Measurements from ENCODE around the gene SLCO1B3.
"Not testable (repeated sequence)": the region's sequence is repeated elsewhere in the genome, so short reads cannot be mapped to it uniquely, and the experiment has no call there.

Gene SLCO1B3, protein sequence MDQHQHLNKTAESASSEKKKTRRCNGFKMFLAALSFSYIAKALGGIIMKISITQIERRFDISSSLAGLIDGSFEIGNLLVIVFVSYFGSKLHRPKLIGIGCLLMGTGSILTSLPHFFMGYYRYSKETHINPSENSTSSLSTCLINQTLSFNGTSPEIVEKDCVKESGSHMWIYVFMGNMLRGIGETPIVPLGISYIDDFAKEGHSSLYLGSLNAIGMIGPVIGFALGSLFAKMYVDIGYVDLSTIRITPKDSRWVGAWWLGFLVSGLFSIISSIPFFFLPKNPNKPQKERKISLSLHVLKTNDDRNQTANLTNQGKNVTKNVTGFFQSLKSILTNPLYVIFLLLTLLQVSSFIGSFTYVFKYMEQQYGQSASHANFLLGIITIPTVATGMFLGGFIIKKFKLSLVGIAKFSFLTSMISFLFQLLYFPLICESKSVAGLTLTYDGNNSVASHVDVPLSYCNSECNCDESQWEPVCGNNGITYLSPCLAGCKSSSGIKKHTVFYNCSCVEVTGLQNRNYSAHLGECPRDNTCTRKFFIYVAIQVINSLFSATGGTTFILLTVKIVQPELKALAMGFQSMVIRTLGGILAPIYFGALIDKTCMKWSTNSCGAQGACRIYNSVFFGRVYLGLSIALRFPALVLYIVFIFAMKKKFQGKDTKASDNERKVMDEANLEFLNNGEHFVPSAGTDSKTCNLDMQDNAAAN

DNA sequence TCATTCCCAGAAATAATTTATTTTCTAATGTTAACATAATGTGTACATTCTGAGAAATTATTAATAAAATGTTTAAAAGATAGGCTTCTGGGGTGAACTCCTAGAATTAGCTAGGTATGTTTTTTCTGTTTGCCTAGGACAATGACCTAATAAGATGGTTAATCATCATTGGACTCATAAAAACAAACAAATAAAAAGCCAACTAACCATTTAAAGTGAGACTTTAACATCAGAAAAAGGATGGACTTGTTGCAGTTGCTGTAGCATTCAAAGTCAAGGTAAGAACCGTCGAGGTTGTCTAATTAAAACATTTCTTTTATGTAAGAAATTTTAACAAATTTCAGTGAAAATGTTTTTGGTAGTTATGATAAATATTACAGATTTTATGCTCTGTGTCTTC, at the start of gene SLCO1B3:
Gene SLCO1B3, plus strand, starts transcription at position 219 of the 400 bp plus-strand sequence. CDS start 5,034 bp downstream, outside the sequence.
- DNase-seq (ENCODE audit: low spot score), result no peak

DNA sequence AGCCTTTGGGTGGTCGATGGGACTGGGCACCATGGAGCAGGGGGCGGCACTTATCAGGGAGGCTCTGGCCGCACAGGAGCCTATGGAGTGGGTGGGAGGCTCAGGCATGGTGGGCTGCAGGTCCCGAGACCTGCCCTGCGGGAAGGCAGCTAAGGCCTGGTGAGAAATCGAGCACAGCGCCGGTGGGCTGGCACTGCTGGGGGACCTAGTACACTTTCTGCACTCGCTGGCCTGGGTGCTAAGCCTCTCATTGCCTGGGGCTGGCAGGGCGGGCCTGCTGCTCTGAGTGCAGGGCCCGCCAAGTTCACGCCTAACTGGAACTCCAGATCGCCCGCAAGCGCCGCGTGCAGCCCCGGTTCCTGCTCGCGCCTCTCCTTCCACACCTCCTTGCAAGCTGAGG, 33.1 kb upstream of the SLCO1B3 start:
- no peak for DNase-seq (ENCODE audit: low spot score)

DNA sequence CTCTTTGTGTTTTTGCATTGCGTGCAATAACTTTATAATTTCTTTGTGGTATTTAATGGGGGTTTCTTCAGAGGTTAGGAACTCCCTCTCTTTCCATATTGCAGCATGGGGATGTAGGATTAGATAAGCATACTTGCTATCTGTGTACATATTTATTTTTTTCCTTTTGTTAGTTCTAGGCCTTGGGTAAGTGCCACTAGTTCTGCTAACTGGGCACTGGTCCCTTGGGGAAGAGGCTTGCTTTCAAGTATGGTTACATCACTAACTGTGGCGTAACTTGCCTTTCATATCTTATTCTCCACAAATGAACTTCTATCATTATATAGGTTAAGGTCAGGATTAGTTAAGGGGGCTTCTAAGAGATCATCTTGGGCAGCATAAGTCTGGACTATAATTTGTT, 31.5 kb upstream of the SLCO1B3 start:
- no peak for DNase-seq (ENCODE audit: low spot score)

DNA sequence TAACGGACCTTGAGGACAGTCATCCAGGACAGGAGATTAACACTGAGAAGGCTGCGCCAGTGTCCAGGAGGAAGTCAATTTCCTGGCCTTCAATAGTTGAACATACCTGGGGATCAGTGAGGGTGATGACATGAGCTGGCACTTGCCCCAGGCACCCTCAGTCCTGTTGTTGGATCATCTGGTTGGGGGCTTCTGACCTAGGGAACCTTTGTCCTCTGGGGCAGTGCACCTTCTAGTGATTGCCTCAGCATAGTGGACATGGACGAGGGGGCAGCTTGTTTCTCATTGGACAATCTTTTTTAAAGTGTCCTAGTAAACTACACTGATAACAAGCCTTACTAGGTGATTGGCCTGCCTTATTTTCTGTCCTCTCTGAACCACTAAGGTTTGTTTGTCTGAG, 30.5 kb upstream of the SLCO1B3 start:
- not testable (repeated sequence) for DNase-seq (ENCODE audit: low spot score)

DNA sequence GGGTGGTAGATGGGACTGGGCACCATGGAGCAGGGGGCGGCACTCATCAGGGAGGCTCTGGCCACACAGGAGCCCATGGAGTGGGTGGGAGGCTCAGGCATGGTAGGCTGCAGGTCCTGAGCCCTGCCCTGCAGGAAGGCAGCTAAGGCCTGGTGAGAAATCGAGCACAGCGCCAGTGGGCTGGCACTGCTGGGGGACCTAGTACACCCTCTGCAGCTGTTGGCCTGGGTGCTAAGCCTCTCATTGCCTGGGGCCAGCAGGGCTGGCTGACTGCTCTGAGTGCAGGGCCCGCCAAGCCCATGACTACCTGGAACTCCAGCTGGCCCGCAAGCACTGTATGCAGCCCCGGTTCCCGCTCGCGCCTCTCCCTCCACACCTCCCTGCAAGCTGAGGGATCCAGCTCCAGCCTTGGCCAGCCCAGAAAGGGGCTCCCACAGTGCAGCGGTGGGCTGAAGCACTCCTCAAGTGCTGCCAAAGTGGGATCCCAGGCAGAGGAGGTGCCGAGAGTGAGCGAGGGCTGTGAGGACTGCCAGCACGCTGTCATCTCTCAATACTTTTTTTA, 26.6 kb upstream of the SLCO1B3 start:
- not testable (repeated sequence) for DNase-seq (ENCODE audit: low spot score)

DNA sequence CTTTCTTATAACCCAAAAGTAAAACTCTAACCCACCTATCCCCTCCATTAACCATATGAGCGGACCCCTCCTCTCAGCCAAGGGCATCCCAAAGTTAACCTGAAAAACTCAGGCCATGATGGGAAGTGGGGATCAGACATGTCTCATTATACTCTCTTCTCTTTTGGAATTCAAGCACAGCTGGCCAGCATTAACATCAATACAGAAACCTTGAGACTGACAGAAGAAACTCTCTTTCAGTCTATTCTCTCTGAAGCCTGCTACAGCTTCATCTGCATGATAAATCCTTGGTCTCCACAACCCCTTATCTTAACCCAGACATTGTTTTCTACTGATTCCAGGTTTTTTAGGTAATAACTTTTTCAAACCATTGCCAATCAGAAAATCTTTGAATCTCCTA, 17.5 kb upstream of the SLCO1B3 start:
- DNase-seq (ENCODE audit: low spot score), result no peak

DNA sequence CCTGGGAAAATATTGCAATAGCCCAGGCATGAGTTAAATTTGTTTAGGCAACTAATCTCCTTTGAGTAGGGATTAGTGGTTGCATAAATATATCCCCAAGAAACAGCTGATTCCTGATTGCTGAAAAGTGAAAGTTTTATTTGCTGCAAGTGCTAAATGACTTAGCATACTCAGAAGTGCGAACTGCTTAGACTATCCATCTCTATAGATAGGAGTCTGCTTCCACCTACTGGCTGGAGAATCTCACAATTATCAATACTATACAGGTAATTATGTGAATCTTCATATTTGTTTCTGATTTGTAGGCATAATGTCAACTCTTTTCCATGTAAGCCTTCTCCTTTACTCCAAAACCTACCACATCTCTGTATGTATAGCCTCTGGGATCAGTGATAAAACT, 12.0 kb upstream of the SLCO1B3 start:
- no peak for DNase-seq (ENCODE audit: low spot score)

DNA sequence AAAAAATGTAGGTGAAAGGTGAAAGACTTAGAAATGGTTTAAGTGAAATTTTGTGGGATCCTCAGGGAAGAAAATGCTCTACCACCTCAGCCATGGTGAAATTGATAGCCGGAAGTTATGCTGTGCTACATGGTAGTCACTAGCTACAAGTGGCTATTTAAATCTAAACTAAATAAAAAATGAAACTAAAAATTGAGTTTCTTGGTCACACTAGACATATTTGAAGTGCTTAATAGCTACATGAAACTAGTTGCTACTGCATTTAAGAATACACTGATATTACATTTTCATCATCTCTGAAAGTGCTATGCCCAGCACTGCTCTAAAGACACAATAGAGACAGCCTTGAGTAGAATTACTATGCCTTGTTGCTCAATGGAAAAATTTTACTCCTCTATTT, 10.3 kb upstream of the SLCO1B3 start:
- no peak for DNase-seq (ENCODE audit: low spot score)

DNA sequence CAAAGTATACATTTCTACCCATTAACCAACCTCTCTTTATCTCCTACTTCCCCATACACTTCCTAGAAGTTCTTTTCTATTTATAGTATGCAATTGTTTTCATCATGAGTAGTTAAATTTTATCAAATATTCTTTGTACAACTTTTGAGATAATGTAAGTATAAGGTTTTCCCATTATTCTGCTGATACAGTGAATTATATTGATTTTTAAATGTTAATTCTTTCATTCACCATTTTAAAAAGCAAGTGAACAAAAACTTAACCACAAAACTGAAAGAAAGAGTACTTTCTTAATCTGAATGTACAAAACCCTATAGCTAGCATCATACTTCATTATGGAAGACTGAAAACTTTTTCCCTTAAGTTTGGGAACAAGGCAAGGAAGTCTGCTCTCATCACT, 9.5 kb upstream of the SLCO1B3 start:
- no peak for DNase-seq (ENCODE audit: low spot score)

DNA sequence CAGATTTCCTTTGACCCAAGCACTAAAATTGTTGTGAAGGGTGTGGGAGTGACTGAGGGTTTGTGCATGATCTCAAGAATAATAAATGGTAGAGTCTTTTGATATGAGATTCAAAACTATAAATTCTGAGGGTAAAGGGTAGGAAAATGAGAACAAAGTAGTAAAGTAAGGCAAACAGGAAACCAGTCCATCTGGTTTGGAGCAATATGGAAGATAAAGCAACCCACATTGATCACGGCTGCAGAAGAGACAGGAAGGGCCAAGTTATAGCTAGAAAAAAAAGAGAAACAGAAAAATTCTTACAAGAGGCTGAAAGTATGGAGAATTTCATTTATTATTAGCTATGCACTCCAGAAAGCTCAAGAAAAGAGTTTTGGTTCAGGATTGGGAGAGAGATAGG, 4.6 kb upstream of the SLCO1B3 start:
- DNase-seq (ENCODE audit: low spot score), result no peak

DNA sequence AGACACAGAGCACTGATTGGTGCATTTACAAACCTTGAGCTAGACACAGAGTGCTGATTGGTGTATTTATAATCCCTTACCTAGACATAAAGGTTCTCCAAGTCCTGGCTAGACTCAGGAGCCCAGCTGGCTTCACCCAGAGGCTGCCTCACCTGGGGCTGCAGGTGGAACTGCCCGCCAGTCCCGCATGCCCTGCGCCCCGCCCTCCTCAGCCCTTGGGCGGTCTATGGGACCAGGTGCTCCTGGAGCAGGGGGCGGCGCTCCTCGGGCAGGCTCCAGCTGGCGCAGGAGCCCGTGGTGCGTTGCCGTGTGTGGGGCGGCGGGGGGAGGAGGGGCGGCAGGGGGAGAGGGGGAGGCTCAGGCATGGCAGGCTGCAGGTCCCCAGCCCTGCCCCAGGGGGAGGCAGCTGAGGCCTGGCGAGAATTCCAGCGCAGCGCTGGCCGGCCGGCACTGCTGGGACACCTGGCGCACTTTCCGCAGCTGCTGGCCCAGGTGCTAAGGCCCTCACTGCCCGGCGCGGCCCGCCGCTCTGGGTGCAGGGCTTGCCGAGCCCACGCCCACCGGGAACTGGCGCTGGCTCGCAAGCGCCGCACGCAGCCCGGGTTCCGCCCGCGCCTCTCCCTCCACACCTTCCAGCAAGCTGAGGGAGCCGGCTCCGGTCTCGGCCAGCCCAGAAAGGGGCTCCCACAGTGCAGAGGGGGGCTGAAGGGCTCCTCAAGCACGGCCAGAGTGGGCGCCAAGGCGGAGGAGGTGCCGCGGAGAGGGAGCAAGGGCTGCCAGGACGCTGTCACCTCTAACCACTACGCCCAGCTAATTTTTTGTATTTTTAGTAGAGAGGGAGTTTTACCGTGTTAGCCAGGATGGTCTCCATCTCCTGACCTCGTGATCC, 3.1 kb upstream of the SLCO1B3 start:
- no peak for DNase-seq (ENCODE audit: low spot score)

DNA sequence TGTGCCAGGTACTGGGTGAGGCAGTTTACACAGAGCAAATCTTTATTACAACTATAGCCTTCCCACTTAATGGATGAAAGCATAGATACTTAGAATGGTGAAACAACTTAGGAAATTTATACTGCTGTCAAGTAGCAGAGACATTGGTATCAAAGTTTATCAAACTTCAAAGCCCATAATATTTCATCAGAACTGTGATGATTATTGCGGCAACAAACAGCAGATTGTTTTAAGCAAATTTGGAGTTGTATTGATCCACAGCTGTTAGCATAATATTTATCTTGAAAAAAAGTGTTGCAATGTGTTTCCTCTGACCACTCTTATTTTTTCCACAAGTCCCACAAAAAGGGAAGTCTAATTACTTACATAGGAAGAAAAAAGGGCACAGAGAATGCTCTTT, 2.0 kb upstream of the SLCO1B3 start:
- no peak for DNase-seq (ENCODE audit: low spot score)

DNA sequence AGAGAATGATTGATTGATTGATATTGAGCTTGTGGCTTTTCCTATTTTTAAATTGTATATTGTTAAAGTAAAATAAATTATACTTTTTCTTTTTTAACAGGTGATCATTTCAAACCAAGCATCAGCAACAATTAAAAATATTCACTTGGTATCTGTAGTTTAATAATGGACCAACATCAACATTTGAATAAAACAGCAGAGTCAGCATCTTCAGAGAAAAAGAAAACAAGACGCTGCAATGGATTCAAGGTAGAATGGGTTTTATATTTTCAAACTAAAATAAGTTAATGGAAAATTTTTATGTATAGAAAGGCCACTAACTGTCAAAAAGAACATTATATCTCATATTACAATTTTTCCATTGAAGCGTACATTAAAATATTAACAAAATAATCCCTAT, 5.1 kb downstream of the SLCO1B3 start:
- DNase-seq (ENCODE audit: low spot score), result no peak

DNA sequence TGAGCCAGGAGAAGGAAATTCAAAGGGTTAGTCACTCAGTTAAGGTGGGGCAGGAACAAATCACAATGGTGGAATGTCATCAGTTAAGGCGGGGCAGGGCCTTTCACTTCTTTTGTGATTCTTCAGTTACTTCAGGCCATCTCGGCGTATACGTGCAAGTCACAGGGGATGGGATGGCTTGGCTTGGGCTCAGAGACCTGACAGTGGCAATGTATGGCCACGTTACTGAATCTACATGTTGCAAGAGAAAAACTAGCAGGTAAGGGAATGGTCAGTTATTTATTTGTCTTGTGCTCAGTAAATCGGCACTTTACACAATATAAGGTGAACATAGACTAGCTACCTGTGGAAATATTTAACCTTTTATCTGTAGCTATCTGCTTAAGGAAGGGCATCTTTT, 11.9 kb downstream of the SLCO1B3 start:
- DNase-seq (ENCODE audit: low spot score), result no peak

DNA sequence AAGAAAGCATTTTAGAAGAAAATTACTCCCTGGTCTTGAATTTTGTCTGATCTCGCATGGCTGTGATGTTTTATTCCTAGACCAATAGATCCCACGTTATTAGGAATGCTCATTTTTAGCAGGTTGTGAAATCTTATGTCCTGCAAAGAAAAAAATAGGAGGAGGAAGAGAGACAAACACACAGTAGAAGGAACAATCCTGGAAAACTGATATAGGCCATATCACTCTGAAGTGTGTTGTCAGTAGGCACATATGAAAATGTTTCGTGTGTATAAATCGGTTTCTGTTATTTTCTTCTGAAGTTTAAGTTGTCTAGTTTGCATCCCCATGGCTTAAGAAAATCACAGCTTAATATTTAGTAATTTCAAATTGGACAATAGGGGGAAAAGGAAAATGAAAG, 12.4 kb downstream of the SLCO1B3 start:
- DNase-seq (ENCODE audit: low spot score), result no peak

DNA sequence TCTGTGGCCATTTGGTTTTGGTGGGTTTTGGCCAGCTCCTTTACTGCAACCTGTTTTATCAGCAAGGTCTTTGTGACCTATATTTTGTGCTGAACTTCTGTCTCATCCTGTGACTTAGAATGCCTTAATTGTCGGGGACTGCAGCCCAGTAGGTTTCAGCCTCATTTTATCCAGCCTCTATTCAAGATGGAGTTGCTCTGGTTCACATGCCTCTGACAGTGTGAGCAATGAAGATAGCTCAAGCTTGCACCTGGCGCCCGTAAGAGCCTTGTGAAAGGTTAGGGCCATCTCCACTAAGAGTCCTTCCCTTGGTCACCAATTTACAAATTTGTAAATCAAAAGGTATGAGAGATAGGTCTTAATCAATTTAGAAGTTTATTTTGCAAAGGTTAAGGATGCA, 19.4 kb downstream of the SLCO1B3 start:
- DNase-seq (ENCODE audit: low spot score), result no peak

DNA sequence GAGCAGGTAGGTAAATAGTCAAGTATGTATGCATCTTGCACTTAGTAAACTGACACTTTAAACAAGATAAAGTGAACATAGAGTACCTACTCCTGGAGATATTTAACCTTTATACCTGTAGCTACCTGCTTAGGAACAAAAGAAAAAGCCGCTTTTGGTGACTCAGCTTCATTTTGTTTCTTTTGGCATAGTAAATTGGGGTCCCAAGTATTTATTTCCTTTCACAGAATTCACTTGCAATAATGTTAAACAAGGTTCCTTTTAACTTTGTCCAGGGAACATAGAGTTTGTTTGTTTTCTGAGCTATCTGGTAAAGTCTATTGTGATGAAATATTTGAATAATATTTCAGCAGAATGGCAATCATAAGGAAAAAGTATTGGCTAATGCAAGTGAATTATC, 20.0 kb downstream of the SLCO1B3 start:
- DNase-seq (ENCODE audit: low spot score), result no peak

DNA sequence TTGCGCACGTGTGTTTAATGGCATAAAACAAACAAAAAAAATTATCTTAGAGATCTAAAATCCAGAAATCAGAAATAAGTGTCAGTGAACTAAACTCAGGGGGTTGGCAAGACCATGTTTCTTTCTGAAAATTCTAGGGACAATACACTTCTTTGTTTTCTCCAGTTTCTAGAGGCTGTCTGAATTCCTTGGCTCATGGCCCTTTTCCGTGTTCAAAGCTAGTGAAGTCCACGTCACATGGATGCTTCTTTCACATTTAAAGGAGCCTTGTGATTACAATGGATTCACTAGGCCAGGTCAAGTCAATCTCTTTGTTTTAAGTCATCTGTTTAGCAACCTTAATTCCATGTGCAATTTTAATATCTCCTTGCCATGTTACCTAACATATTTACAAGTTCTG, 22.4 kb downstream of the SLCO1B3 start:
- DNase-seq (ENCODE audit: low spot score), result no peak

DNA sequence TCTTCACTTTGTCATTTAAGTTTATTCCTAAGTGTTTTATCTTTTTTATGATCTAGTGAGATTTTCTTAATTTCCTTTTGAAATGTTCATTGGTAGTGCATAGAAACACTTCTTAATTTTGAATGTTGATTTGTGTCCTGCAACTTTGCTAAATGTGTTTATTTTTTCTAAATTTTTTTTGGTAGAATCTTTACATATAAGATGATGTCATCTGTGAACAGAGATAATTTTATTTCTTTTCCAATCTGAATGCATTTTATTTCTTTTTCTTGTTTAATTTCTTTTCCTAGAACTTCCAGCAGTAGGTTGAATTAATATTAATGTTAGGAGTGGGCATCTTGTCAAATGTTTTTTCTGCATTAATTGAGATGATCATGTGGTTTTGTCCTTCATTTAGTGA, 42.1 kb downstream of the SLCO1B3 start:
- no peak for DNase-seq (ENCODE audit: low spot score)

DNA sequence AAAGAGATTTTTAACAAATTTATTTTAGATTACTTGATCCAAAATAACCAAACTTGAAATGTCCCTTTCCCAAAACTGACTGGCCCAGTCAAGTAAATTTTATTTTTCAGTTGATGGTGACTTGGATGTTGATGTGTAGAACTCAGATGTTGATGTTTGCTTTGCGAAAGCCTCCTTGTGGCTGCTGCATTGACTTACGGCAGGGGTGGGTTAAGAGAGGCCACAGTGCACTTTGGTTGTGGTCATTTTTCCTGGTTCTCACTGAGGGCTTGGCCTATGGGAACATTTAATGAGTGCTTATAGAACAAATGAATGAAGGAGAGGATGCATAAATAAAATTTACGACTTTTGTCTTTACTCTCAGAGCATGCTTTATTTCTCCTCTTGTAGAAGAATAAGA, 52.6 kb downstream of the SLCO1B3 start:
- no peak for DNase-seq (ENCODE audit: low spot score)

DNA sequence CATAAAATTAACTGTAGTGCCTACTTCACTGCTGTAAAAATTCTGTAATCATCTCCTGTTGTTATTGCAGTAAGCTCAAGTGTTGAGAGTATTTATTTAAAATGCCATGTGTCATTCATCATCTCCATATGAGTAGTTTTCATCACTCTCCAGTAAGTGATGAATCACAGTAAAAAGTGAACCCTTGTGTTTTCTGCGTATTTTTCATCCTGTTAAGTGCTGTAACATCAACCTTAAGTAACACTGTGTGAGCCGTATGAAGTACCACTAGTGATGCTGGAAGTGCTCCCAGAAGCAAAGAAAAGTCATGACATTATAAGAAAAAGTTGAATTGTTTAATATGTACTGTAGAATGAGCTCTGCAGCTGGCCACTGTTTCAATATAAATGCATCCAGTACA, 55.4 kb downstream of the SLCO1B3 start:
- DNase-seq (ENCODE audit: low spot score), result no peak

DNA sequence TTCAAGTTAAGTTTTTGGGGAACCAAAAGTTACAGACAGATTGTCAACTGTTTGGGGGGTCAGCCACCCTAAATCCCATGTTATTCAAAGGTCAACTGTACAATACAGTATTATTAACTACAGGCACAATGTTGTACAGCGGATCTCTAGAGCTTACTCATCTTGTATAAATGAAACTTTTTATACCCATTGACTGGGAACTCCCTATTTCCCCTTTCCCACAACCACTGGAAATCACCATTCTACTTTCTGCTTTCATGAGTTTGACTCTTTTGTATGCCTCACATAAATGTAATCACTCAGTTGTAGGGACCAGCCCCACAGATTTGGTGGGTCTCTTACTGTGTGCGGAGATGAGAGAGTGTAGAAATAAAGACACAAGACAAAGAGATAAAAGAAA, 57.8 kb downstream of the SLCO1B3 start:
- DNase-seq (ENCODE audit: low spot score), result no peak

All from ecto neural progenitor cell (in vitro differentiated cells).